BJ (cell line): ENCODE data around the gene PLK5. TPM values are rescaled to one million over a fixed set of nuclear protein-coding genes. Genes with fewer than 3 reads are reported as not detected.
A peak's percentile ranks its signal among the peaks of the same experiment; 100 is the strongest.

Experiments
- CTCF ChIA-PET: fragments of 350-600 bp; formaldehyde crosslinking; extraction: SDS; loops from one replicate; lab custom pipeline; 2021; ENCODE audit warnings: antibody characterized with exemption, inconsistent platforms; lab: Yijun Ruan, JAX
- POLR2A ChIA-PET: fragments of 300-600 bp; sonication (Branson Sonifier 250); formaldehyde crosslinking; extraction: SDS; loops from one replicate; lab custom pipeline; 2021; ENCODE audit warnings: antibody characterized with exemption; lab: Charles Lee
- DNase-seq: peaks from one replicate; pipeline ENCODE4 v3.0.0-alpha.2; 2011; ENCODE audit warnings: low read depth
- H3K27me3 ChIP-seq: 2 replicates; pipeline ENCODE4 v1.6.0; 2011; ENCODE audit warnings: low read length; ENCODE audit not compliant: control insufficient read depth, insufficient read depth
- H3K36me3 ChIP-seq: 2 replicates; pipeline ENCODE4 v1.5.1; 2011; ENCODE audit warnings: low read length; ENCODE audit not compliant: control insufficient read depth, insufficient read depth
- H3K4me3 ChIP-seq: 2 replicates; pipeline ENCODE4 v1.5.1; 2011; ENCODE audit warnings: low read depth, mild to moderate bottlenecking, control low read depth, low read length
- CTCF ChIP-seq: IDR thresholded peaks from 2 replicates; pipeline ENCODE4 v1.5.1; 2011; ENCODE audit warnings: low read depth, mild to moderate bottlenecking, control low read depth, inconsistent platforms, low read length, moderate library complexity; ENCODE audit not compliant: insufficient read depth
- polyA plus RNA-seq: library from polyadenylated mRNA; depleted of rRNA; stranded (reverse); fragments of >200 nt; gene quantifications from 2 replicates; pipeline ENCODE4 v1.2.3, GENCODE V29; 2011

The PLK5 gene
- polyA plus RNA-seq, 1 experiment = not detected

GRCh38 chr19:1503089-1503924, 20.6 kb upstream of the PLK5 start:
- no peak for DNase-seq
- ChIA-PET CTCF (interaction anchor here (0.7 to 1.6 kb wide), 8 partner anchors 10 to 100 kb away, joined by 3 to 4 read pairs (median 4); no protein-coding TSS in a partner anchor), POLR2A (no interaction called here)
- Histone ChIP-seq H3K27me3 (0 out of 2 replicates have a peak, but pooled peaks cover 8% of the 10 kb centered on the region), H3K36me3 (no peaks in the 10 kb centered on the region; the same call in 1 of the 2 replicates), H3K4me3 (peak overlapping the region; percentile 23)
- TF ChIP-seq CTCF = peak; percentile 84

- CTCF ChIA-PET = interaction anchor here (1.2 to 1.6 kb wide), 2 partner anchors 9 to 10 kb away, joined by 3 to 4 read pairs; no protein-coding TSS in a partner anchor
- POLR2A ChIA-PET = no interaction called here
- Histone ChIP-seq H3K36me3 (no peaks in the 10 kb centered on the region; the same call in 1 of the 2 replicates), H3K4me3 (no peak overlapping the region), H3K27me3 (0 out of 2 replicates have a peak, but pooled peaks cover 8% of the 10 kb centered on the region)
- no peak for TF ChIP-seq CTCF
- no peak for DNase-seq
Measured at GRCh38 chr19:1503925-1504773, 19.7 kb upstream of the PLK5 start.

GRCh38 chr19:1505012-1505411, 18.9 kb upstream of the PLK5 start:
- CTCF ChIA-PET = interaction anchor here (1.6 kb wide), 1 partner anchor 9 kb away, joined by 4 read pairs; no protein-coding TSS in a partner anchor
- POLR2A ChIA-PET = no interaction called here
- no peak for TF ChIP-seq CTCF
- Histone ChIP-seq H3K27me3 (0 out of 2 replicates have a peak, but pooled peaks cover 8% of the 10 kb centered on the region), H3K4me3 (no peak overlapping the region), H3K36me3 (peaks cover 1% of the 10 kb centered on the region; the same call in 1 of the 2 replicates)
- no peak for DNase-seq

GRCh38 chr19:1505991-1506881, 17.6 kb upstream of the PLK5 start:
- TF ChIP-seq CTCF = no peak
- CTCF ChIA-PET = interaction anchor here (1.0 to 1.3 kb wide), 2 partner anchors 16 to 40 kb away, joined by 3 to 4 read pairs; partner anchors contain the start of gene REEP6
- no peak overlapping the region for H3K4me3 ChIP-seq
- POLR2A ChIA-PET = no interaction called here
- H3K36me3 ChIP-seq = peaks cover 2% of the 10 kb centered on the region; the same call in 1 of the 2 replicates
- DNase-seq = no peak
- 0 out of 2 replicates have a peak, but pooled peaks cover 8% of the 10 kb centered on the region for H3K27me3 ChIP-seq
